GM18951 (cell line): ENCODE results near the gene FCGR3B.
"Not testable (repeated sequence)": the region's sequence is repeated elsewhere in the genome, so short reads cannot be mapped to it uniquely, and the experiment has no call there.

Experiments
- in situ Hi-C: fragments of 300-500 bp; cut with MboI; formaldehyde crosslinking; loops from one replicate; pipeline ENCODE4 v1.12.0; 2022; ENCODE audit warnings: low sequenced_read_pairs, mixed read lengths, inconsistent platforms; ENCODE audit not compliant: unreplicated experiment

FCGR3B gene

GRCh38 chr1:161643481-161644208, 12.7 kb upstream of the FCGR3B start:
- in situ Hi-C loops = loop anchor here (25.0 kb wide), 1 partner anchor 94 kb away; the partner anchor contains the start of gene DUSP12

GRCh38 chr1:161642697-161643096, 11.7 kb upstream of the FCGR3B start:
- in situ Hi-C loops = loop anchor here (25.0 kb wide), 1 partner anchor 95 kb away; the partner anchor contains the start of gene DUSP12

DNA sequence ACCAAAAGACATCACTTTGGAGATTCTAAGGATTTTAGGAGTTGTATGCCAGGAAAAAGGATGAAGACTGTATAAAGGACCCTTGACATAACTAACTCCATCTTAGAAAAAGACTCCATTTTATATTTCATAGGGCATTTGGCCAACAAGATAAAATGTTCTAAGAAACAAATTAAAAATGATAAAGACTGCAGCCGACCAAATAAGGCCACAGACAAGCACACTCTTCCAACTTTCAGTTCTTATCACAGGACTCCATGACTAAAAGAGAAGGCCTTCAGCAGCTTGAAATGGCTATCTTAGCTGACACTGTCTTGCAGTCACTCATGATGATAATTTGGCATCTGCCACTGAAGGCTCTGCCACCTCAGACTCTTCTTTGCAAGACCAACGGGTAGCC, 8.2 kb upstream of the FCGR3B start:
- in situ Hi-C loops = loop anchor here (25.0 kb wide), 1 partner anchor 98 kb away; the partner anchor contains the start of gene DUSP12

- in situ Hi-C loops = loop anchor here (25.0 kb wide), 1 partner anchor 99 kb away; the partner anchor contains the start of gene DUSP12
Measured at GRCh38 chr1:161638251-161638993, 7.4 kb upstream of the FCGR3B start.

DNA sequence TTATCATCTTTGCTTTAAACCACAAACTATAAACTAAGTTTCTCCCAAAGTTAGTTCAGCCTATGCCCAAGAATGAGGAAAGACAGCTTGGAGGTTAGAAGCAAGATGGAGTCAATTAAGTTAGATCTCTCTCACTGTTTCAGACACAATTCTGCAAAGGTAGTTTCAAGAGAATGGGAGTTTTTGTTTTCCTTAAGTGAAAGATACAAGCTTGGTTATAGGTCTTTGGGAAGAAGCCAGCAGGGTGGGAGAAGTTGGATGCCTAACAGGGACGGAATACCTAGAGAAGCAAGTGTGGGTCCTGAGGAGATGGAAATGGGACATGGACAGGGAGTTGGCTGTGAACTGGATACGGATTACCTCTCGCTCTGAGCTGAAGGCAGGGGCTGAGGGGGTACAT, 6.0 kb upstream of the FCGR3B start:
- in situ Hi-C loops = loop anchor here (25.0 kb wide), 1 partner anchor 100 kb away; the partner anchor contains the start of gene DUSP12

GRCh38 chr1:161636189-161636782, 5.3 kb upstream of the FCGR3B start:
- in situ Hi-C loops = loop anchor here (25.0 kb wide), 1 partner anchor 101 kb away; the partner anchor contains the start of gene DUSP12

- in situ Hi-C loops = loop anchor here (5.0 to 25.0 kb wide), 2 partner anchors 83 to 102 kb away; partner anchors contain the start of gene DUSP12
Measured at GRCh38 chr1:161634993-161635392, 4.0 kb upstream of the FCGR3B start.

DNA sequence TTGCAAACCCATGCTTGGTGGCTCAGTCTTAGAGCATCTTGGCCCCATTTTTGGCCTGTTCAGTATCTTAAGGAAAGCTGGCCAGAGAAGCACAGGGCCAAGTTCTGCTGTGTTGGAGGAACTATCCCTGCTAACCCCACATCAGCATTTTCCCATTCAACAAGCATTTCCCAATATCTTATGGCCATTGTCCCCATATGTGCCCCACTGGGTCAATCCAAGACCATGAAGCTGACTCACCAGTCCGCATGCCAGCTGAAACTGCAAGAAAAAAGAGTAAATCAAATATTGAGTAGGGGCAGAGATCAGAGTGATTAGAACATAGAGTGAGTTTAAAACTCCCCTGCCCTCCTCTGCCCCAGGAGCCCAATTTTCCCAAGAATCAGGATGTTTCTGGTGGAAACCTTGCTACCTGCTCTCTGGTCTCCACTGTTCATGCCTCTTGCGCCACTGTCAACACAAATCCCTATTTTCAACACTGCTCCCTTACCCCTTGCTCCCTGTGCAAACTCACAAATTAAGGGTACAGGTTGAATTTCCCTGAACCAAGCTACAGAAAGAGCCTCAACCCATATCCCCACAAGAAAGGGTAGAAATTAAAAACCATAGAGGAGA, 741 bp downstream of the FCGR3B start:
- in situ Hi-C loops = loop anchor here (5.0 to 25.0 kb wide), 2 partner anchors 78 to 107 kb away; partner anchors contain the start of gene DUSP12

GRCh38 chr1:161626445-161627146, 4.4 kb downstream of the FCGR3B start:
- in situ Hi-C loops = loop anchor here (25.0 kb wide), 1 partner anchor 111 kb away; the partner anchor contains the start of gene DUSP12

DNA sequence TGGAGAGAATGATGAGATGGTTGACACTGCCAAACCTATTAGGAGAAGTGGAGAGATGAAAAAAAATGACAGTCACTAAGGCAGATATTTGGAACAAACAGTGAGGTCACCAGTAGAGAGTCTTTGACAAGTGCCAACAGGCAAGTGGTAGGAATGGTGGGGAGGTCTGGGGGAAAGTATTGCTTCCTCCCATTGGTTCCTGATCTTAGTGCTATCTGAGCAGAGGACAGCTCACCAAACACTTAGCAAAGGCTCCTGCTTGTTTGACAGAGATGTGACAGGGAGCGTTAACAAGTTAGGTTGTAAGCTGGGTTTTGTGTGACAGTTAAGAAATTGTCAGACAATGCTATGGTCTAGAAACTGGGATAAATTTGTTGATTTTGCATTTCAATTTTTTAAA, 6.4 kb downstream of the FCGR3B start:
- in situ Hi-C loops = loop anchor here (25.0 kb wide), 1 partner anchor 113 kb away; the partner anchor contains the start of gene DUSP12

DNA sequence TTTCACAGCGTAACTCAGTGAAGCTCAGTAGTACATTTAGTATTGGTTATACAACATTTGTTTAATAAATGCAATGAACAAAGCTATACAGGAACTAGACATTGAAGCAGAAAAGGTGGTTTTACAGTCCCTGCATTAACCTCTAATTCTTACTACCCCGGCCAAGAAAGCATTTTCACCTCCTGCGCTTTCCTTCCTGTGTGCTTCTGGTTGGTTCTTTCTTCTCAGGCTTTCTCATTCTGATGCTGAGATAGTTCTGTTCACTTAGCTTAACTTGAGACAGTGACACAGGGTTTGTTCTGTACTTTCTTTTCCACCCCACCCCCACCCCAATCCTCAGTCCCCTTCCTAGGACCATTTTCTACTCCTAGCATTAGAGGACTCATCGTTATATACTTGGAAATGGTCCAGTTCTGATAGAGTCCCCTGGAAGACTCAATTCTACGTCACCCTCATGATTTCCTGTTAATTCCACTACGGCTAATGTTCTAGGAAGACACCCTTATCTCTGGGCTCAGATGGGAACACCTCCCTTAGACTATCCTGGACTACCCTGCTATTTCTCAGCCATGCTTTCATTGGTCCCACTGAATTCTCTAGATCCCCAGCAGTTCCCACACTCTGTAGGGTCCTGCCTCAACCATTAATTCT, 7.5 kb downstream of the FCGR3B start:
- in situ Hi-C loops = not testable (repeated sequence)

DNA sequence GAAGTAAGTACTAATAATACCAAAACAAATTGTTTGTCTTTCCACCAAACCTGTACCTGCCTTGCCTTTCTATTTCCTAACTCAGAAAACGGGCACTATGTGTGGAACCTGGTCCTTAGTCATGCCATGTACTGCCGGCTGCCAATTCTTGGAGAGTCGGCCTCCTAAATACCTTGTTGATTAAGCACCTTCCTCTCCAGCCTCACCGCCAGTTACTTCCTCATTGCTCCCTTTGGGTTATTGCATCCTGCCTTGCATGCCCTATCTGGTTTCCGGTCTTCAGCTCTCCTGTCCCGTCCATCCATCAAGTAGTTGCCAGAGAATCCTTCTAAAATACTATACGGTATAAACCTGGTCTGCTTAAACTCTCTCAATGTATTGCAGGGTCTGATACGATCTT, 8.9 kb downstream of the FCGR3B start:
- in situ Hi-C loops = not testable (repeated sequence)

GRCh38 chr1:161621181-161622000, 9.6 kb downstream of the FCGR3B start:
- in situ Hi-C loops = not testable (repeated sequence)

GRCh38 chr1:161620399-161620798, 10.6 kb downstream of the FCGR3B start:
- in situ Hi-C loops = not testable (repeated sequence)

- in situ Hi-C loops = loop anchor here (5.0 kb wide), 1 partner anchor 81 kb away; no protein-coding TSS in a partner anchor
Measured at GRCh38 chr1:161618517-161618916, 12.5 kb downstream of the FCGR3B start.

DNA sequence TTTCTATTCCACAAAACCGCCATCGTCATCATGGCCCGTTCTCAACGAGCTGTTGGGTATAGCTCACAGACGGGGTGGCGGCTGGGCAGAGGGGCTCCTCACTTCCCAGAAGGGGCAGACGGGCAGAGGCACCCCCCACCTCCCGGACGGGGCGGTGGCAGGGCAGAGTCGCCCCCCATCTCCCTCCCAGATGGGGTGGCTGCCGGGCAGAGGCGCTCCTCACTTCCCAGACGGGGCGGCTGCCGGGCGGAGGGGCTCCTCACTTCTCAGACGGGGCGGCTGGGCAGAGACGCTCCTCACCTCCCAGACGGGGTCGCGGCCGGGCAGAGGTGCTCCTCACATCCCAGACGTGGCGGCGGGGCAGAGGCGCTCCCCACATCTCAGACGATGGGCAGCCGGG, 14.6 kb downstream of the FCGR3B start:
- in situ Hi-C loops = loop anchor here (5.0 kb wide), 1 partner anchor 79 kb away; no protein-coding TSS in a partner anchor

GRCh38 chr1:161613142-161613514, 17.8 kb downstream of the FCGR3B start:
- in situ Hi-C loops = not testable (repeated sequence)
